HG03097 (cell line): ENCODE results near the gene PIGB.
"Not testable (repeated sequence)": the region's sequence is repeated elsewhere in the genome, so short reads cannot be mapped to it uniquely, and the experiment has no call there.

Experiments
- ATAC-seq: cut with Tn5 transposase; IDR thresholded peaks from one replicate; pipeline ENCODE4 v1.9.1; 2021; ENCODE audit not compliant: unreplicated experiment, low FRiP score

The PIGB gene

GRCh38 chr15:55318588-55319494 lies at the start of gene PIGB, which contains the start of gene PIGBOS1:
Gene PIGB (plus strand): TSS chr15:55319222. CDS start chr15:55319251, 29 bp downstream.
Gene PIGBOS1 (minus strand): TSS chr15:55319123. CDS start chr15:55317792, 1,331 bp downstream.
- peak; percentile 93 for ATAC-seq

DNA sequence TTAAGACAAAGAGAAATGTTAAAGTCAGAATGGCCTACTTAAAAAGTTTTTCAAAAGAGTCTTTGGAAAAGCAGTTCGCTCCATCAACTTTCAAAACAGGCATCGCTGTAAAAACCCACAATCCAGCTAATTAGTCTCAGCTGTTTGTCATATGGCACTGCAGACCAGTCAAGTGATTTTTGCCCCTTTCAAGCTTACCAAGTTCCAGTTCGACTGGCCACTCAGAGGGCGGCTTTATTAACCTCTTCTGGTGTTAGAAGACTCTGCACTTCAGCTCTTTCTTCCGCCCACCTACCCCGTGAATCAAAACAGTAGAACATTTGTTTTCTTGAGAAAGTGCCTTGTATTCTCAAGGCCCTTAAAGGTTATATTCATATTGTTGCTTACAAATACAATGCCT lies 48.7 kb upstream of the PIGB start:
- no peak for ATAC-seq

DNA sequence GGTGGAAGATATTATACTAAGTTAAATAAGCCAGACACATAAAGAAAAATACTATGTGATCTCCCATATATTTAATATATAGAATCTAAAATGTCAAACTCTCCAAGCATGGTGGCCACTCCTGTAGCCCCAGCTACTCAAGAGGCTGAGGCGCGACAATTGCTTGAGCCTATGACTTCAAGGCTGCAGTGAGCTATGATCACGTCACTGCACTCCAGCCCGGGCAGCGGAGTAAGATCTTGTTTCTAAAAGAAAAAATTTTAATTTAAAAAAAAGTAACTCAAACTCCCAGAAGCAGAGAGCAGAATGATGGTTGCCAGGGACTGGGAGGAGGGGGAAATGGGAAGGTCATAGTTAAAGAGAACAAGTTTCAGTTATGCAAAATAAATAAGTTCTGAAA lies 42.7 kb upstream of the PIGB start:
- no peak for ATAC-seq

GRCh38 chr15:55277116-55277564 lies 41.9 kb upstream of the PIGB start:
- peak; percentile 47 for ATAC-seq

GRCh38 chr15:55277715-55278114 lies 41.3 kb upstream of the PIGB start:
- ATAC-seq, result no peak

DNA sequence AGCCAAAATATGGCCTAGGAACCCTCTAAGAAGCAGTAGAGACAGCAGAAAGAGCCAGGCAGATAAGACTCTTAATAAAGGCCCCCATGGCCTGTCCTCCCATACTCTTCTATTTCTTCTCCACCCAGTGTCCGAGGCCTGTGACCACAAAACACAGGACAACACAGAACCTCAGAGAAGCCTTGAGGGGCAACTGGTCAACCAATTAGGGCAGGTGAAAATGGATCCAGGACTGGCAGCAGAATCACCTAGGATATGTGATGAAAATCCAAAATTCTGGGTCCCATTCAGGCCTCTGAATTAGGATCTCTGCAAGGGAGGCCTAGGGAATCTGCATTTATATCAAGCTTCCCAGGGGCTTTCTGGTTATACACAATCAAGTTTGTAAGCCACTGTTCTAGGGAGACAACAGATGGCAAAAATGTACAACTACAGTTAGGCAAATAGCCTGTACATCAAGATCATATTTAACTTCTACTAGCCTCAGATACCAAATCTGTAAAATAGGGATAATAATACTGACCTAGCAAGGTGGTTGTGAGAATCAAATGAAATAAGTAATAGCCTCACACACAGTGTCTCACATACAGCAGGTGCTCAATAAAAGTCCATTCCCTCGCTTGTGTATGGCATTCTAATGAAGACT lies 39.8 kb upstream of the PIGB start:
- ATAC-seq, result no peak

GRCh38 chr15:55279746-55280351 lies 39.2 kb upstream of the PIGB start:
- ATAC-seq, result peak; percentile 86

GRCh38 chr15:55280589-55280988 lies 38.4 kb upstream of the PIGB start:
- not testable (repeated sequence) for ATAC-seq

DNA sequence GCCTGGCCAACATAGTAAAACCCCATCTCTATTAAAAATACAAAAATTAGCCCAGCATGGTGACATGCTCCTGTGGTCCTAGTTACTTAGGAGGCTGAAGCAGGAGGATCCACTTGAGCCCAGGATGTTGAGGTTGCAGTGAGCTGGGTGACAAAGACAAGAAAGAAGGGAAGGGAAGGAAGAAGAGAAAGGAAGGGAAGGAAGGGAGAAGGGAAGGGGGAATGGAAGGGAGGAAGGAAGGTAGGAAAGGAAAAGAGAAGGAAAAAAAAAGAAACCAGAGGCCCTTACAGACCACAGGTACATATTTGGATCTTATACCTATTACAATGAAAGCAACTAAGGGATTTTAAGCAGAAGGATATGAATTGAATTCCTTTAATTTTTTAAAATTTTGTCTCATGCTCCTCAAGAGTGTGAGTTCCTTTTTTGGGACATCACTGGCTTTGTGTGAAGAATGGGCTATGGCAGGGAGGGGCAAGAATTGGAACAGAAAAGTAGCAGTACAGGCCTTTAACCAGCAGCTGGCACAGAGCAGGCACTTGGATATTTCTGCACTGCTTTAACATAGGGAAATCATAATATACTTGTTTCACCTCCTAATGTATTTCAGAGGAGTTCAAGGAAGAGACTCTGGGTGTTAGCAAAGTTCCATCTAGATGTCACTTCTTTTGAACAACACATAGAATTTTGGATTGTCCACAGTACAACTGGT lies 37.3 kb upstream of the PIGB start:
- ATAC-seq, result no peak

DNA sequence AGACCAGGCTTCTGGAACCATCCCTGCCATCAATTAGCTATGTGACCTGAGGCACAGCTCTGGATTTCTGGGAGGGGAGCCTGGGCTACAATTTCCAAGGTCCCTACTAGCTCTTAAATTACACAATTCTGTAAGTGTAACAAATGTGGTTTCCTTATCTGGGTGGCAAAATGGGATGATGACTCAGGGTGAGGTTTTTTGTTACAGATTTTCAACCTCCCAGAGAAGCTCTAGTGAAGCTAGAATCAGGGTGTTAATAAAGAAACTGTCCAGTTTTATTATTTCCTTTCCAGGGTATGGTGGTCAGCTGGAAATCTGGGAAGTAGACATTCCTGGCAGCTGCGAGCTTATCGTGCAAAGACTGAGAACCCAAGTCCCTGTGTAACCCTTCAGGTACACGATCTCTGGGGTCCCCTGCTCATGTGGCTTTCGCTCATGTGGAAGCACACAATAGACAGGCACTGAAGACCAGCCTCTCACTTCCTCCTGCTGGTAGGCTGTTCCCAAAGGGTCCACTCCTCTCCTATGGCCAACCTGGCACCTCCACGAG lies 36.7 kb upstream of the PIGB start:
- no peak for ATAC-seq

GRCh38 chr15:55283379-55284147 lies 35.5 kb upstream of the PIGB start:
- ATAC-seq, result no peak

GRCh38 chr15:55284426-55284825 lies 34.6 kb upstream of the PIGB start:
- ATAC-seq, result no peak

DNA sequence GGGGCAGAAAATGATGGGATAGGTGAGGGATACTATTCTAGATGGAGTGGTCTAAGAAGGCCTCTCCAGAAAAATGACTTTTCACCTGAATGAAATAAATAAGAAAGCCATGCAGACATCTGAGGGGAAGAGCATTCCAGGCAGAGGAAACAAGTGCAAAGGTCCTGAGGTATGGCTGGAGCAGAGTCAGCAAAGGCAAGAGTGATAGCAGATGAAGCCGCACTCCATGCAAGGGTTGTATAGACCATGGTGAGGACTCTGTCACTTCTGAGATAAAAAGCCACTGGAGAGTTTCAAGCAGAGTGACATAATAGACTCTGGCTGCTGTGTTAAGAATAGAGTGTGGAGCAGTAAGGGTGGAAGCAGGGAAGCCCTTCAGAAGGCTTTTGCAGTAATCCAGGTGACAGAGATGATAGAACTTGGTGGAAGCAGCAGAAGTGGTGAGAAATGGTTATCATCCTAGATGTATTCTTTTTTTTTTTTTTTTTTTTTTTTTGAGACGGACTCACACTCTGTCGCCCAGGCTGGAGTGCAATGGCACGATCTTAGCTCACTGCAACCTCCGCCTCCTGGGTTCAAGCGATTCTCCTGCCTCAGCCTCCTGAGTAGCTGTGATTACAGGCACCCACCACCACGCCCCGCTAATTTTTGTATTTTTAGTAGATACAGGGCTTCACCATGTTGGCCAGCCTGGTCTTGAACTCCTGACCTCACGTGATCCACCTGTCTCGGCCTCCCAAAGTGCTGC lies 32.4 kb upstream of the PIGB start:
- not testable (repeated sequence) for ATAC-seq

DNA sequence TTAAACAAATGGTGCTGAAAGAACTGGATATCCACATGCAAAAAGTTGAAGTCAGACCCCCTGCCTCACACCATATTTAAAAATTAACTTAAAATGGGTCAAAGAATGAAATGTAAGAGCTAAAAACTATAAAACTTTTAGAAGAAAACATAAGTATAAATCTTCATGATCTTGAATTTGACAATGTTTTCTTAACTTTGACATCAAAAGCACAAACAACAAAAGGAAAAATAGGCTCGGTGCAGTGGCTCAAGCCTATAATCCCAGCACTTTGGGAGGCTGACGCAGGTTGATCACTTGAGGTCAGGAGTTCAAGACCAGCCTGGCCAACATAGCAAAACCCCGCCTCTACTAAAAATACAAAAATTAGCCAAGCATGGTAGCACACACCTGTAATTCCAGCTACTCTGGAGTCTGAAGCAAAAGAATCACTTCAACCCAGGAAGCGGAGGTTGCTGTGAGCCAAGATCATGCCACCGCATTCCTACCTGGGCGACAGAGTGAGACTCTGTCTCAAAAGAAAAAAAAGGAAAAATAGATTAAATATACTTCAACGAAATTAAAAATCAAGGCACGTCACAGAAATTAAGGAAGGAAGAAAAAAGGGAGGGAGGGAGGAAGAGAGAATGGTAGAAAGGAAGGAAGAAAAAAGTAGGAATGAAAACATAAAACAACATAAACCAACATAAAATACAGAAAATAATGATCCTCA lies 30.9 kb upstream of the PIGB start:
- no peak for ATAC-seq

GRCh38 chr15:55289011-55289745 lies 29.8 kb upstream of the PIGB start:
- no peak for ATAC-seq

DNA sequence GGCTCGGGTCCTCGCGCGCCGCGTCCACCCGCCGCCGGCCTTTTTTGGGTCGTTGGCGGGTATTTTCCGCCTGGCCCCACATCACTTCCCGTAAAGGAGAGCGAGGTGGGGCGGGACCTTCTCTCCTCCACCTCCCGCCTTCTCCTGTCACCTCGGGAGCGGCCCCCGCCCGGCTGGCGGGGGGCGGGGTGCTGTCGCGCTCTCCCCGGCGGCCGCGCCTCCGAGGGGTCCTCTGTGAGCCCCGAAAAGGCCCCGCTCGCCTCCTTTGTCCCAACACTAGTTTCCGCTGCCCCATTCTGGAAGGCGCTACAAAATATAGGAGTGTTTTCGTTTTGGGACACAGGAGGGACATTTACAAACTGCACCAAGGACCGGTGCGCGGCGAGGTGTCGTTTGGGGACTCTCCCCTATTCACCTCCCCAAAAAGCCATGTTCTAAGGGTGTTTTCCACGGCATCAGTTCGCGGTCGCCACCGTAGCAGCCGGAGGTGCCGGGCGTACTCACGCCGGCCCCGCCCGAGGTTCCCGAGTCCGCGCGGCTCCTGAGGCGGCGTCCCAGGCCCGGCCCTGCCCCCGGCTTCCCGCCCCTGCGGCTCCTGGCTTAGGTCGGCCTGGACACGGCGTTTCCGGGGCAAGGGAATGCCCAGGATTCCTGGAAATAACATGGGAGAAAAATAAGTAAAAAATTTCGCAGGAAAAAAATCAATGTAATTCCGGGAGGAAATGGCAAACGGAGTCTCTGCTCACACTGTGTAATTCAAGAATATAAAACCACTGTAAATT lies 29.1 kb upstream of the PIGB start, which contains the start of gene RAB27A:
RAB27A (minus strand) TSS at position 68 of the 782 bp plus-strand sequence. CDS start 54,879 bp downstream, outside the sequence.
- ATAC-seq, result peak; percentile 61
